Stimulated activated CD8-positive, alpha-beta memory T cell treated with anti-CD3 and anti-CD28 coated beads, Interleukin-12 subunit alpha, Interleukin-12 subunit beta, amount 100 ng/mL, for 4 hours (primary cell): ENCODE measurements around the gene TBC1D24.

Source experiments
- DNase-seq: peaks from one replicate; pipeline ENCODE4 v3.0.0-alpha.2; 2020; ENCODE audit warnings: low read depth

The TBC1D24 gene

DNA sequence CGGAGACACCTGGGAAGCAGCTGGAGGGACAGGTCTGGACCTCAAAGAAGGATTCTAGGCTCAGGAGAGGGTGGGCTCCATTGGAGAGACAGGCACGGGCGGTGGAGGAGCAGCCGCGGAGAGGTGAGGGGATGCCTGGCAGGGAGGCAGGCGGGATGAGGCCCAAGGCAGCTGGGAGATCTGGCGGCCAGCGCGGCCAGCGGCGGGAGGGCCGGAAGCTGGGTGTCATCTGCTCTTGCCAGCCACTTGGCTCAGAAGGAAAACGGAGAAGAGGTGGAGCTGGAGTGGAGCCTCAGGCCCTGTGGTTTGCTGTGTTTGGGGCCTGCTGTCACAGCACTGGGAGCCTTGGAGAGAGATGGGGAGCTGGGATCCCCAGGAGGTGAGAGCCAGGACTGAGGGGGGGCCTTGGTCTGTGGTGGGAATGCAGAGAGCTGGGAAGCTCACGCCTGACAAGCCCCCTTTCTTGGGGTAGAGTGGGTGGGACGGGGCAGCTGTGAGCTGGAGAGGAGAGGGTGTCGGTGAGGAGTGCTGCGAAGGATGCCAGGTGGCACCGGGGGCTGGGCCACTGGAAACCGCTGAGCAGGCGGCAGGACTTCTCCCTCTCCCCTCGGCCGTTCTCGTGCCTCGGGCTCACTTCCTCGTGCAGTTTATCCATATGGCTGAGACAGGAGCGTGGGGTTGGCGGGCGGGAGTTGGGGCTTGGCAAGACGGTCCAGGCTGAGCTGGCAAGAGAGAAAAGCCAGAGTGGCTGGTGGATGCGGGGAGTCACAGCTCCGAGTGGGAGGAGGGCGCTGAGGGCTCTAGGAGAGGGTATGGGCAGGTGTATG lies 8.0 kb downstream of the TBC1D24 start:
- DNase-seq, result no peak

DNA sequence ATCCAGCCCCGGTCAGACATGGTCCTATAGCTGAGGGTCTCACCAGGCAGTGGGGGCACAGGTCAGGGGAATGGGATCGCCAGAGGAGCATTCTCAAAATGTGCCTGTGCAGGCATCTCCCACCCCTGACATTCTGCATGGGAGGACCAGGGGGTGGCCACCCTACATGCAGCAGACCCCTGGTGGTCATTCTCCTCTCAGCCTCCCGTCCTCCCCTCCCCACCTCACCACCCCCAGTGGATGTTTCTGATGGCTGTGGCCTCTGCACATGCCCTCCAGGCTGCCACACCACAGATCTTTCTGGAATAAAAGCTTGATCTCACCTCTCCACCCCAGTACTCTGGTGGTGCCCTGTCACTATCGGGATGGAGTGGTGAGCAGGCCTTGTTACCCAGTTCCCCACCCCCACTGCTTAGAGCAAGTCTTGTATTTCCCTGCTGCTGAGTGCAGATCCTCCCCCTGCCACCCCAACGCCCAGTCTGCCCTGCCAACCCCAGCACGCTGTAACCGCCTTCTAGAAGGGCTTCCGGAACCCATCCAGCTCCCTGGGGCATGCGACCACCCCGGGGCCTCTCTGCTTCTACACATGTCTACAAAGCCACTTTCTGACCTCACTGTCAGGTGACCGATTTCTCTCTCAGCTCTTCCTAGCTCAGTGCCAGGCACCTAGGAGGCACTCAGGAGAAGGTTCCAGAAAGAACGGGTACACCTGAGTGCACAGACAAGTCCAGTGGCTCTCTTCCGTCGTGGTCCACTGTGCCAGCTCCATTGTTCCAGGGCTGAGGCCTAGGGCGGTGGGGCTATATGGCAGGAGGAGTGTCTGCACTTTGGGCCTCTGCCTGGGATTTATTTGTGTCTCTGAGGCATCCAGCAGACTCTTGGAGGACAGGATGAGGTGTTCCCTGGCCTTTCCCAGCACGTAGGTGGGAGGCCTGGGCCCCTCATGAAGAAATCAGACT lies 9.3 kb downstream of the TBC1D24 start:
- no peak for DNase-seq

DNA sequence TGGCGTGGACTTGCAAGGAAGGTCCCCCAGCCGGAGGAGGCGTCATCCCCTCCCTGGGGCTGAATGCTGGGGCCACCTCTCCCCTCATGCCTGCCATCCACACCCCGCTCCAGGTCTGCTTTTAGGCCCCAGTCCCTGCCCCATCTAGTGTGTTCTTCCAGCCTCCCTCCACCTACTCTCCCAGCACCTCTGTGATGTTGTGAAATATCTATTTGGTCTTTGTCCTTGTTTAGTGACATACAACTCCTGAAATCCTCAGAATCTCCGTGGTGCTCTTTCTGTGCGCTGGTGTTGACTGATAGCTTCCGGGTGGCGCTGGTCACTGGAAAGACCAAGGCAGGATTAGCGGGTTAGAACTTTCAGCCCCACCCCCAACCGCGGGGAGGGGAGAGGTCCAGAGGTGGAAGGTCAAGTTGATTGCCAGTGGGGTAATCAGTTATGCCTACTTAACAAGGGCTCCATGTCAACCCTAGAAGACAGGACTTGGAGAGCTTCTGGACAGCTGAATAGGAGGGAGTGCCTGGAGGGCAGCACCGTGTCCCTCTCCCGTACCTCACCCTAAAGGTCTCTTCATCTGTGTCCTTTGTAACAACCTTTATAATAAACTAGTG lies 10.1 kb downstream of the TBC1D24 start:
- no peak for DNase-seq

DNA sequence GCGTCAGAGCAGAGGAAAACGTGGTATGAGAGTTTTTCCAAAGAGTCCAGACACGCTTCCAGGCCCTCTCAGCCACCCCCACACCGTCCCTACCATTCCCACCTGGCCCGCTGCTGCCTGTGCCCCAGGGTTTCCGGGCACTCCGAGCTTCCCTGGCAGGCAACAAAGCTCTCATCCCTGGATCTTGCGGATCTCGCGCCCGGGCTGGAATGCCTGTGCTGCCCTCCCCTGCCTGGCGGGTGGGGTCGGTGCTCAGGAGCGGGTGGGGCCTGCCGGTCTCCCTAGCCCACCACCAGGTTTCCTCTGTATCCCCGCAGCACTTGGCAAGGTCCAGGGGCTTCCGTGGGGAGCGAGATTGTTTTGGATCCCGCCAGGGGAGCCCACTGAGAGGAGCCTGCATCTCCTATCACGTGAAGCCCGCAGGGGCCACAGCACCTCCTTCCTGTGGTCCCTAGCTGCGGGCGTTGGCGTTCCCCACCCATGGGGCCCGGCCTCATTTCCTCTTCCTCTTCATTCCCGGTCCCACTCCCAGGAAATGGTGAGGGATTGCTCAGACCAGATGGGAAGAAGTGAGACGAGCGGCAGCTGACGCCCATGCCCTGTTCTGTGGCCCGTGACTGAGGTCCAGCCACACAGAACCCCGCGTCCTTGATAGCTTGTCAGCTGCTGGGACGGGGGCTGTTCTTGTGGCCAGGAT lies 11.0 kb downstream of the TBC1D24 start:
- no peak for DNase-seq

- peak; percentile 70 for DNase-seq
Observed at GRCh38 chr16:2486645-2487516, 12.0 kb downstream of the TBC1D24 start.

DNA sequence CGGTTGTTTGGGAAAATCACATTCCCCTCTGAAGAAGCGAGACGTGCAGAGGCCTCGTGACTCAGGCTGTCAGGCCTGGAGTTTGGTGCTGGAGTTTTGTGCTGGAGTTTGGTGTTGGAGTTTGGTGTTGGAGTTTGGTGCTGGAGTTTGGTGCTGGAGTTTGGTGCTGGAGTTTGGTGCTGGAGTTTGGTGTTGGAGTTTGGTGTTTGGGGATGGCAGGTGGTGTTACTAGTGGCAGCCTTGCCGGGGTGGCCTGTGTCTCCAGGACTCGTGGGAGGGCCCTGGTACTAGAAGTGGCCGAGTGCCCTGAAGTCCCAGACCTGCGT lies 12.6 kb downstream of the TBC1D24 start:
- no peak for DNase-seq

- no peak for DNase-seq
Observed at GRCh38 chr16:2487903-2488531, 13.1 kb downstream of the TBC1D24 start.

DNA sequence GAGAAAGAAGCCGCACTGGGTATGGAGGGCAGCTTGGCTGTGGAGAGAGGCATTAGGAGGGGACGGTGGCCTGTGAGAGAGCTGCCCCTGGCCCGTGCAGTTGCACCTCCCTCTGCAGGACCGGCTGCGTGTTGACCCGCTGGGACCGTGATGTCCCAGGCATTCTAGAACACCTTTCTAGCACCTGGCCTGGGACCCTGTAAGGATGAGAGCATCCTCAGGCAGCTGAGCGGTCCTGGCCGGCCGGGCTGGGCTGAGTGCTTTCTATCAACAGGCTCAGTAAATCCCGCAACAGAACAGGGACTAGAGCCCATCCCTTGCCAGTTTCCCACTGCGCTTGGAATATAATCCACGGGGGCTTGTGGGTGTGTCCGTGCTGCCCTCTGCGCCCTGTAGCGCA lies 14.7 kb downstream of the TBC1D24 start:
- no peak for DNase-seq

GRCh38 chr16:2490190-2491105 lies 15.5 kb downstream of the TBC1D24 start:
- no peak for DNase-seq

DNA sequence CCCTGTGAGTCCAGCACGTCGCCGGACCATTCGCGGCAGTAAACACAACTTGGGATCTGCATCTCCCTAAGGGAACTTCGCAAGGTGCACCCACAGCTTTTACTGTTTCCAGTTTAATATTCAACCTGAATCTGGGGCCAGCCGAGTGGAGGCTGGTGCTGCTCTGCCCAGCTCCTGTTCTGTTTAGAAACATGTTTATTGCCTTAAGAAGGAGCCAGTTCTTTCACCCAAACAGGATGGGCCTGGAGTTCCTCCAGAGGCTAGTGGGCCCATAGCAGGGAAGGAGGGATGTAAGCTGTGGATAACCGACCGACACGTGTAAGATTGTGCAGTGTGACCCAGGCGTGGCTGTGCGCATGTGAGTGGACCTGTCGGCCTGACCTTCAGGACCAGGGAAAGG lies 17.4 kb downstream of the TBC1D24 start:
- DNase-seq, result no peak

- DNase-seq, result no peak
Observed at GRCh38 chr16:2493605-2494004, 18.7 kb downstream of the TBC1D24 start.

DNA sequence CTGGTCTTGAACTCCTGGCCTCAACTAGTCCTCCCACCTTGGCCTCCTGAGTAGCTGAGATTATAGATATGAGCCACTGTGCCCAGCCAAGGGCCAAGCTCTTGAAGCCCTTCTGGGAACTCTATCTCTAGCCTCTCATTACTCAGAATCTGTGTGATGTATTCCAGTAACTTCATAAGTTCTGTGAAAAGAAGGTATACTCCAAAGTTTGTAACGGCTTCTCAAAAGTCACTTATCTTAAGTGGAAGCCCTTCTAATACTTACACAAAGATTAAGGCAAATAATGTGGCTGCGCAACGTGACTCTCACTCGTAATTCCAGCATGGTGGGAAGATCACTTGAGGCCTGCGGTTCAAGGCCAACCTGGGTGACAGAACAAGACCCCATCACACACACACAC lies 19.7 kb downstream of the TBC1D24 start:
- DNase-seq, result no peak

GRCh38 chr16:2495041-2495440 lies 20.1 kb downstream of the TBC1D24 start:
- no peak for DNase-seq

GRCh38 chr16:2496223-2497115 lies 21.5 kb downstream of the TBC1D24 start:
- DNase-seq, result no peak

GRCh38 chr16:2497116-2497630 lies 22.2 kb downstream of the TBC1D24 start:
- no peak for DNase-seq

DNA sequence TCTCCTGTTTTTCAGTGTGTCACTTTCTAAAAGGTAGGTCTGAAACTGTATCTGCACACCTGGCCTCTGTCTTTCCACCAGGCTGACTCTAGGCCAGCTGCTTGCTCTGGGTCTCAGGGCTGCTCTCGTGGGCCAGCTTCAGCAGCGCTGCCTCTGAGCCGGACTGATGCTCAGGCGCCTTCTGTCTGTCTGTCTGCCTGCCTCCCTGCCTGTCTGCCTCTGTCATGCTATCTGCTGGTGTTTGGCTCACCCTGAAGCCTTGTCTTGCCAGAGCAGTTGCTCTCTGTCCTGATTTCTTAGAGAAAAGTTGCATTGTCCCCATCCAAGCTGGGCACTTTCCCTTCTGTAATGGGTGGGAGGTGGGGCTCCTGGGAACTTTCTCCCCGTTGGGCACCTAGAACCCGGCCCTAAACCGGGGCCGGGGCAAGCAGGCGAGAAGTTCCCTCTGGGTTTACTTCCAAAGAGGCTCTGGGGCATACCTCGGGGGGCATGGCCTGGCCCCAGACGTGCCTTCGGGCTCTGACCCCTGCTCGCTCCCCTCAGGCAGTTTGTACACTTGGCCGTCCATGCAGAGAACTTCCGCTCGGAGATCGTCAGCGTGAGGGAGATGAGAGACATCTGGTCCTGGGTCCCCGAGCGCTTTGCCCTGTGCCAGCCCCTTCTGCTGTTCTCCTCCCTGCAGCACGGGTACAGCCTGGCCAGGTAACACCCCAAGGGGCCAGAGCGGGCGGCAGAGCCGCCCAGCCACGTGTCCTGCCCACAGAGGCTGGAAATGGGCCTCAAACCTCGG lies 23.0 kb downstream of the TBC1D24 start:
- no peak for DNase-seq

DNA sequence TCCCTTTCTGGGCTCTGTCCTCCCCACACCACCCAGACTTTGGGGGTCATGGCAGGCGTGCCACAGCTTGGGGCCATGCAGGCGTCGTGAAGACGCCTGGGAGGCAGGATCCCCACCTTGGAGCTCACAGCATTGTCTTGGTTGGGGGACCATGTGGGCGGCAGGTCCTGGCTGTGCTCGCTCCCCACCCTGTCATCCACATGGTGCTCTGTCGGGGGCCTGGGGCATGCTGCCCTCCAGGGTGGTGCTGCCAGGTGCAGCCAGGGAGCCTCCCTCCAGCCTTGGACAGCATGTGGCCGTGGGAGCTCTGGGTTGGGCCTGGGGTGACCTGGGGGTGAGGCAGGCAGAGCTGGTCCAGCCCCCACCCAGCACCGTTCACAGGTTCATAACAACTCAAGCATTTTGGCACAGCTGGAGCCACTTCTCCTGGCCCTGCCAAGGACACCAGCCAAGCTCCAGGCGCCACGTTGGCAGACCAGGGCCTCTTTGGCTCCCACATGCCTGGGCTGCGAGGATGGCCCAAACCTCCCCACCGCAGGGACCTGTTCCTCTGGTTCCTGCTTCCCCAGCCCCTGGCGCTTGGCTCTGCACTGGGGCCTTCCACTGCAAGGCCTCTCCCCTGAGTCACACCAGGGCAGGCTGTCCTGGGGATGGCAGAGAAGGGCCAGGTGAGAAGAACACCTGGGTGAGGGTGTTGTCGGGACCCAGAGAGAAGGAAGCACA lies 23.8 kb downstream of the TBC1D24 start:
- no peak for DNase-seq
